ENCODE data around the gene RAD23B.

- TF ChIP-seq POLR2A (IDR thresholded peaks at IDR 0.05; ENCODE audit: borderline replicate concordance, extremely low read depth, insufficient read depth, insufficient read length) (no peak), SRF (IDR thresholded peaks at IDR 0.05; ENCODE audit: low read depth) (no peak), YY1 (IDR thresholded peaks at IDR 0.05; ENCODE audit: extremely low read depth, insufficient replicate concordance, low read depth, low read length) (no peak), EGR1 (IDR thresholded peaks at IDR 0.05; ENCODE audit: low read depth) (no peak), EZH2phosphoT487 (IDR thresholded peaks at IDR 0.05; ENCODE audit: borderline replicate concordance) (no peak), CTCF (IDR thresholded peaks at IDR 0.05 in 2 of 3, conservative IDR thresholded peaks at IDR 0.05 in 1 of 3; ENCODE audit: borderline replicate concordance in 1 of 3, insufficient read depth in 1 of 3, low read depth in 2 of 3, low read length in 2 of 3) (no peak), ATF3 (IDR thresholded peaks at IDR 0.05) (no peak), ZFX (IDR thresholded peaks at IDR 0.05) (no peak), POLR2AphosphoS5 (IDR thresholded peaks at IDR 0.05; ENCODE audit: low read depth, low read length) (no peak), CEBPB (IDR thresholded peaks at IDR 0.05; ENCODE audit: low read depth) (no peak), MAX (IDR thresholded peaks at IDR 0.05) (no peak), RAD21 (IDR thresholded peaks at IDR 0.05; ENCODE audit: low read depth) (no peak), EZH2 (IDR thresholded peaks at IDR 0.05) (no peak), TCF7L2 (IDR thresholded peaks at IDR 0.05; ENCODE audit: borderline replicate concordance, extremely low read depth, insufficient read depth, insufficient read length) (no peak)
Observed at GRCh38 chr9:107309271-107309670, 26.2 kb downstream of the RAD23B start.
